ENCODE data around the gene CCNT1. TPM values are rescaled to one million over a fixed set of nuclear protein-coding genes. Genes with fewer than 3 reads are reported as not detected.

CCNT1 gene
- total and polyA plus RNA-seq, 7 donors = 5.2 to 31.8 (median 25.9) TPM

DNA sequence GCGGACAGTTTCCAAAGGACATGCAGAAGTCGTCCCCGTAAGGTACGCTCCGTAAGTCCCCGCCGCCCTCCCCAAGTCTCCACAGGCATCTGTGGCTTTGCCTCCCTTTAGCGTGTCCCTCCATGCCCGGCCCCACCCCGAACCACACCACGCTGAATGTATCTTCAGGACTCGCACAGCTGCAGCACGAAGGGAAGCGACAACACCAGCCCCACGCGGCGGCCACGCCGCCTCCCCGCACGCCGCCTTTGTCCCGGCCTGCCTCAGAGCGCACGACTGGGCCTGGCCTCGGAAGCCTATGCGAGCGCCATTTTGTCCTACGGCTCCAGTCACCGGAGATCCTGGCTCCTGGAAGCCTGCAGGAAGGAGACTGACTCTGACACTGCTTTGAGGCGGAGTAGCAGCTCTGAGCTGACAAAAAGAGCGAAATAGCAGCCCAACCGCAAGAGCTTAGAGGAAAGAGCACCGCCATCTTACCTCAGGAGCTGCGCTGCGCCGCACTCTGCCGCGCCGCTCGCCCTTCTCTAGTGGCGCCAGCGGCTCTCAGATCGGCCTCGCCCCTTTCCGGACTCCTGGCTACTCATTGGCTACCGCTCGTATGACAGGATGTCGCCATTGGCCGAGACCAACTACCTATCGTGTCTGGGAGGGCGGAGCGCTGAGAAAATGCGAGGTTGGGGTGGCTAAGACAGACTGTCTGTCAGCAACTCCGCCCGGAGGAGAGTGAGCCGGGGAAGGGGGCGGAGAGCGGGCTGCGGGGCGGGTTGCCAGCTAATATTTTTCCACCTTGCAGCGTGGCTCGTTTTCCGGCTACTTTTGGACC lies 34.6 kb downstream of the CCNT1 start, which contains the start of gene KANSL2:
KANSL2 (minus strand) TSS at position 529 of the 823 bp plus-strand sequence. CDS start 606 bp downstream, outside the sequence.
- DNase-seq (peak; percentile 98 to 99), ATAC-seq (peak; percentile 97 to 98 (median 98))
- Histone ChIP-seq H3K4me3 (peak within 1 kb of the TSS; percentile 82), H3K36me3 (ENCODE audit: insufficient read depth in 1 of 2, low read depth in 1 of 2) (peaks cover 2 to 34% of the 10 kb centered on the region in 2 donors), H3K27me3 (ENCODE audit: insufficient read depth in 3 of 3, low read length in 2 of 3) (no peaks in the 10 kb centered on the region), H3K4me1 (peaks cover 37% of the 10 kb centered on the region), H3K27ac (peak within 1 kb of the TSS; percentile 90), H3K9me3 (no peaks in the 10 kb centered on the region)
- intact Hi-C loops (cut with DNase I) = no loop called here
- TF ChIP-seq, protein P1, sequence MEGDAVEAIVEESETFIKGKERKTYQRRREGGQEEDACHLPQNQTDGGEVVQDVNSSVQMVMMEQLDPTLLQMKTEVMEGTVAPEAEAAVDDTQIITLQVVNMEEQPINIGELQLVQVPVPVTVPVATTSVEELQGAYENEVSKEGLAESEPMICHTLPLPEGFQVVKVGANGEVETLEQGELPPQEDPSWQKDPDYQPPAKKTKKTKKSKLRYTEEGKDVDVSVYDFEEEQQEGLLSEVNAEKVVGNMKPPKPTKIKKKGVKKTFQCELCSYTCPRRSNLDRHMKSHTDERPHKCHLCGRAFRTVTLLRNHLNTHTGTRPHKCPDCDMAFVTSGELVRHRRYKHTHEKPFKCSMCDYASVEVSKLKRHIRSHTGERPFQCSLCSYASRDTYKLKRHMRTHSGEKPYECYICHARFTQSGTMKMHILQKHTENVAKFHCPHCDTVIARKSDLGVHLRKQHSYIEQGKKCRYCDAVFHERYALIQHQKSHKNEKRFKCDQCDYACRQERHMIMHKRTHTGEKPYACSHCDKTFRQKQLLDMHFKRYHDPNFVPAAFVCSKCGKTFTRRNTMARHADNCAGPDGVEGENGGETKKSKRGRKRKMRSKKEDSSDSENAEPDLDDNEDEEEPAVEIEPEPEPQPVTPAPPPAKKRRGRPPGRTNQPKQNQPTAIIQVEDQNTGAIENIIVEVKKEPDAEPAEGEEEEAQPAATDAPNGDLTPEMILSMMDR (IDR thresholded peaks at IDR 0.05) = no peak
- 0 to 1% (median 0%) methylated on average over 63 to 64 of the region's 64 CpGs for WGBS, 3 donors

DNA sequence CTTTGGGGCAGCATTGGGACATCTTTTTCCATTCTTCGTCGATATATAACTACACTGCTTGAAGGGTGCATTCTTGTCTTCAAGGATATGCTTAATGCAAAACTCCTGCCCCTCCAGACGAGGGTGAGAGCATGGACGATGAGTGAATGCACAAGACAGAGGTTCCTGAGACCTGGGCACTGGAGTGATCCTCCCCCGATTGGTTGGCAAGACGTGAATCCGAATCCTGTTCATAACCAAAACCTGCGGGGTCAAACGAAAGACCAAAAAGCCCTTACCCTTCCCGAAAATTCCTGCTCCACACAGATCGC lies 35.2 kb downstream of the CCNT1 start:
- no peak for DNase-seq
- H3K9me3 ChIP-seq = no peaks in the 10 kb centered on the region
- peaks cover 43% of the 10 kb centered on the region for H3K4me1 ChIP-seq
- ATAC-seq = peak; percentile 7 to 37 (median 17)
- H3K27ac ChIP-seq = peak overlapping the region; percentile 90
- H3K4me3 ChIP-seq = peak overlapping the region; percentile 82
- intact Hi-C loops (cut with DNase I) = no loop called here
- H3K36me3 ChIP-seq (ENCODE audit: insufficient read depth in 1 of 2, low read depth in 1 of 2) = peaks cover 2 to 40% of the 10 kb centered on the region in 2 donors
- no peaks in the 10 kb centered on the region for H3K27me3 ChIP-seq (ENCODE audit: insufficient read depth in 3 of 3, low read length in 2 of 3)
- TF ChIP-seq, protein P1 (IDR thresholded peaks at IDR 0.05) = no peak
- 0 to 2% (median 1%) methylated on average over 11 of the region's 11 CpGs for WGBS, 3 donors

DNA sequence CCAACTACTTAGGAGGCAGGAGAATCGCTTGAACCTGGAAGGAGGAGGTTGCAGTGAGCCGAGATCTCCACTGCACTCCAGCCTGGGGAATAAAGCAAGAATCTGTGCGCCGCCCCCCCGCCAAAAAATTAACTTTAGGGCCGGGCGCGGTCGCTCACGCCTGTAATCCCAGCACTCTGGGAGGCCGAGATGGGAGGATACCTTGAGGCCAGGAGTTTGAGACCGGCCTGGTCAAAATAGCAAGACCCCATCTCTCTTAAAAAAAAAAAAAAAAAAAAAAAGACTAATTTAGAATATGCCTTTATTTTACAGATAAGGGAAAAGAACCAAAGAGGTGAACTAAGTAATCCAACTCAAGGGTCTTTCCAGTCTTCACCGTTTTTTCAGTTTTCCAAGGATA lies 35.6 kb downstream of the CCNT1 start:
- no peaks in the 10 kb centered on the region for H3K27me3 ChIP-seq (ENCODE audit: insufficient read depth in 3 of 3, low read length in 2 of 3)
- peaks cover 43% of the 10 kb centered on the region for H3K4me1 ChIP-seq
- ATAC-seq (no peak), DNase-seq (no peak)
- H3K9me3 ChIP-seq = no peaks in the 10 kb centered on the region
- TF ChIP-seq, protein P1 (IDR thresholded peaks at IDR 0.05) = no peak
- intact Hi-C loops (cut with DNase I) = no loop called here
- peaks cover 2 to 44% of the 10 kb centered on the region in 2 donors for H3K36me3 ChIP-seq (ENCODE audit: insufficient read depth in 1 of 2, low read depth in 1 of 2)
- 71 to 82% (median 82%) methylated on average over 13 of the region's 13 CpGs for WGBS, 3 donors
- peak overlapping the region; percentile 90 for H3K27ac ChIP-seq
- H3K4me3 ChIP-seq = peak overlapping the region; percentile 82

DNA sequence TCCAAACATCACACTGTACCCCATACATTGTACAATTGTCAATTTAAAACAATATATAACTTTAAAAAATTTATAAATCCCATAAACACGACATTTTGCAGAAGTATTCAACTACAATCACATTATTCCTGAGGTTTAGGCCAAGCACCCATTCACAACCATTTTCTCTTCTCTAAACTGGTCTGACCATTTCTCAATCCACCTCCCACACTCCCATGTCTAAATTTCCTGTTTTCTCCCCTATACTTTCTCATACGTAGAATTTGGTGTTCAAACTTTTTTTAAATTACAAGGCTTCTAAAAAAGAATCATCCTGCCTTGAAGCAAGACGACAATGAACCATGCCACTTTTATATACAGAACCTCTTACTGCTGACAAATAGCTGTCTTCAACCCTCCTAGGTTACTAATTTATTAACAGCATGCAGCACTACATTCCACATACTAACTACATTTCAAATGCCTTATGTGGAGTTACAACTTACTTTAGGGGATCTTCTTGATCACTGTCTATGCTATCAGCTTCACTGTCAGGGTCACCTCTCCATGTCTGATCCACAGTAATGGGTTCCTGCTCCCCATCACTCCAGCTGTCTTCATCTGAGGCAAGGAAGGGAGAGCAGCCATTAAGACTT lies 37.8 kb downstream of the CCNT1 start:
- Histone ChIP-seq H3K36me3 (ENCODE audit: insufficient read depth in 1 of 2, low read depth in 1 of 2) (peaks cover 2 to 61% of the 10 kb centered on the region in 2 donors), H3K27ac (peak overlapping the region; percentile 66), H3K27me3 (ENCODE audit: insufficient read depth in 3 of 3, low read length in 2 of 3) (no peaks in the 10 kb centered on the region), H3K4me3 (peak overlapping the region; percentile 82), H3K9me3 (no peaks in the 10 kb centered on the region), H3K4me1 (peaks cover 58% of the 10 kb centered on the region)
- no peak for ATAC-seq
- 37 to 51% (median 41%) methylated on average over 3 of the region's 3 CpGs for WGBS, 3 donors
- intact Hi-C loops (cut with DNase I) = no loop called here
- no peak for DNase-seq
- TF ChIP-seq, protein P1 (IDR thresholded peaks at IDR 0.05) = no peak

Measured in psoas muscle (tissue), 8 donors.